ENCODE results near the gene MS4A6A.

MS4A6A gene

GRCh38 chr11:60128376-60128775 lies 54.5 kb downstream of the MS4A6A start:
- TF ChIP-seq, protein P1, sequence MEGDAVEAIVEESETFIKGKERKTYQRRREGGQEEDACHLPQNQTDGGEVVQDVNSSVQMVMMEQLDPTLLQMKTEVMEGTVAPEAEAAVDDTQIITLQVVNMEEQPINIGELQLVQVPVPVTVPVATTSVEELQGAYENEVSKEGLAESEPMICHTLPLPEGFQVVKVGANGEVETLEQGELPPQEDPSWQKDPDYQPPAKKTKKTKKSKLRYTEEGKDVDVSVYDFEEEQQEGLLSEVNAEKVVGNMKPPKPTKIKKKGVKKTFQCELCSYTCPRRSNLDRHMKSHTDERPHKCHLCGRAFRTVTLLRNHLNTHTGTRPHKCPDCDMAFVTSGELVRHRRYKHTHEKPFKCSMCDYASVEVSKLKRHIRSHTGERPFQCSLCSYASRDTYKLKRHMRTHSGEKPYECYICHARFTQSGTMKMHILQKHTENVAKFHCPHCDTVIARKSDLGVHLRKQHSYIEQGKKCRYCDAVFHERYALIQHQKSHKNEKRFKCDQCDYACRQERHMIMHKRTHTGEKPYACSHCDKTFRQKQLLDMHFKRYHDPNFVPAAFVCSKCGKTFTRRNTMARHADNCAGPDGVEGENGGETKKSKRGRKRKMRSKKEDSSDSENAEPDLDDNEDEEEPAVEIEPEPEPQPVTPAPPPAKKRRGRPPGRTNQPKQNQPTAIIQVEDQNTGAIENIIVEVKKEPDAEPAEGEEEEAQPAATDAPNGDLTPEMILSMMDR (conservative IDR thresholded peaks at IDR 0.05; ENCODE audit: low read depth, low read length): no peak
- no peak for DNase-seq (ENCODE audit: low read depth)
- no peak overlapping the region for H3K4me3 ChIP-seq (ENCODE audit: low read length)

GRCh38 chr11:60127311-60127811 lies 55.5 kb downstream of the MS4A6A start:
- DNase-seq (ENCODE audit: low read depth): peak; percentile 42
- TF ChIP-seq, protein P1 (conservative IDR thresholded peaks at IDR 0.05; ENCODE audit: low read depth, low read length): no peak
- H3K4me3 ChIP-seq (ENCODE audit: low read length): no peak overlapping the region

- DNase-seq (ENCODE audit: low read depth): no peak
- TF ChIP-seq, protein P1 (conservative IDR thresholded peaks at IDR 0.05; ENCODE audit: low read depth, low read length): no peak
- H3K4me3 ChIP-seq (ENCODE audit: low read length): no peak overlapping the region
Measured at GRCh38 chr11:60125956-60126585, 56.8 kb downstream of the MS4A6A start.

DNA sequence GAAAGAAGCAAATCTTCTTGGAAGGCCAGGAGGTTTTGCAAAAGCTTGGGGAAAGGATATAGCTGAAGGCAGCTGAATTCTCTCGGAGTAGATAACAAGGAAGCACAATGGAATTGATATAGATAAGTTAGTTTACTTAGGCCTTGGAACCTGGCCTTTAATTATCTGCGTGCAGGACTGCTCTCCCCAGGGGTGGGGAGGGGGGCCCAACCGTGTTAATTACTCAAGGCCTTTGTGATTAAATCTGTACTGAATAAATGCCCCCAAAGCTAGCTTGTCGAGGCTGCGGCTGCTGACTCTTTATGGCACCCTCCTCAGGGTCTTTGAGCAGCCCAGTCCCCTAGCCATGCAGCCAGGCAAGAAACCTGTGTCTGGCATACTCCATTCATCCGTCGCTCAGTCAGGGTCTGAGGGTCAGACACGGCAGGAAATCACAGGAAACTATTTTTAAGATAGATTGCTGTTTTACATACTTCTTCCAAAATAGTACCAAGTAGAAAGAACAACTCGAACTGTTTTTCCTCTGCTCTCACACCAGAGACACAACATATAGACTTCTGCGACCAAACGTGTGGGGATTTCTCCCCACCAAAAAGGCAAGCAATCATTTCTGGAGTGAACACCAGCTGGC lies 58.0 kb downstream of the MS4A6A start:
- no peak overlapping the region for H3K4me3 ChIP-seq (ENCODE audit: low read length)
- DNase-seq (ENCODE audit: low read depth): no peak
- TF ChIP-seq, protein P1 (conservative IDR thresholded peaks at IDR 0.05; ENCODE audit: low read depth, low read length): no peak
